ENCODE results near the gene FAAP20. TPM values are rescaled to one million over a fixed set of nuclear protein-coding genes. Genes with fewer than 3 reads are reported as not detected.

The FAAP20 gene
- polyA plus RNA-seq, 1 donor from 2014 or later, result 45.3 TPM

GRCh38 chr1:2224631-2225428, 30.3 kb upstream of the FAAP20 start:
- H3K4me2 ChIP-seq (ENCODE audit: low read length), result no peak overlapping the region
- no peaks in the 10 kb centered on the region for H3K9me2 ChIP-seq (ENCODE audit: insufficient read depth, low read length)
- H3K27ac ChIP-seq (ENCODE audit: low read length), result no peak overlapping the region
- no peaks in the 10 kb centered on the region for H3K27me3 ChIP-seq (ENCODE audit: insufficient read depth, low read depth, low read length)
- no peaks in the 10 kb centered on the region for H3K36me3 ChIP-seq (ENCODE audit: insufficient read depth, low read length)
- H3F3A ChIP-seq (ENCODE audit: insufficient read depth, low read length, poor library complexity, severe bottlenecking), result no peaks in the 10 kb centered on the region
- peaks cover 6% of the 10 kb centered on the region for H3K79me2 ChIP-seq (replicated peaks; ENCODE audit: insufficient read depth, low read length)
- no peak overlapping the region for H3K4me3 ChIP-seq (ENCODE audit: low read length)
- no peak overlapping the region for H3K9ac ChIP-seq (ENCODE audit: low read length)
- no peaks in the 10 kb centered on the region for H3K9me3 ChIP-seq (ENCODE audit: low read length)
- no peak for TF ChIP-seq RAD21 (conservative IDR thresholded peaks at IDR 0.05)
- TF ChIP-seq TAF1 (IDR thresholded peaks at IDR 0.05; ENCODE audit: low read depth), result no peak
- no peak for TF ChIP-seq SMC3 (conservative IDR thresholded peaks at IDR 0.05; ENCODE audit: poor library complexity)
- TF ChIP-seq EZH2 (IDR thresholded peaks at IDR 0.05; ENCODE audit: borderline replicate concordance, insufficient read depth, low read length, poor library complexity, severe bottlenecking), result no peak
- TF ChIP-seq EP300 (conservative IDR thresholded peaks at IDR 0.05; ENCODE audit: poor library complexity, severe bottlenecking), result no peak
- TF ChIP-seq CTCF (IDR thresholded peaks at IDR 0.05; ENCODE audit: poor library complexity, severe bottlenecking), result no peak
- no peak for TF ChIP-seq REST (IDR thresholded peaks at IDR 0.05; ENCODE audit: borderline replicate concordance)
- TF ChIP-seq POLR2AphosphoS5 (IDR thresholded peaks at IDR 0.05), result no peak
- TF ChIP-seq MXI1 (conservative IDR thresholded peaks at IDR 0.05; ENCODE audit: poor library complexity, severe bottlenecking), result no peak
- no peak overlapping the region for H2AFZ ChIP-seq (ENCODE audit: low read depth, low read length)
- peaks cover 10% of the 10 kb centered on the region for H4K20me1 ChIP-seq (ENCODE audit: insufficient read depth)

- H3K9me2 ChIP-seq (ENCODE audit: insufficient read depth, low read length), result no peaks in the 10 kb centered on the region
- H3K27ac ChIP-seq (ENCODE audit: low read length), result no peak overlapping the region
- no peaks in the 10 kb centered on the region for H3K27me3 ChIP-seq (ENCODE audit: insufficient read depth, low read depth, low read length)
- H3F3A ChIP-seq (ENCODE audit: insufficient read depth, low read length, poor library complexity, severe bottlenecking), result no peaks in the 10 kb centered on the region
- peaks cover 4% of the 10 kb centered on the region for H4K20me1 ChIP-seq (ENCODE audit: insufficient read depth)
- H3K9ac ChIP-seq (ENCODE audit: low read length), result no peak overlapping the region
- H3K79me2 ChIP-seq (replicated peaks; ENCODE audit: insufficient read depth, low read length), result no peaks in the 10 kb centered on the region
- no peak overlapping the region for H2AFZ ChIP-seq (ENCODE audit: low read depth, low read length)
- no peaks in the 10 kb centered on the region for H3K9me3 ChIP-seq (ENCODE audit: low read length)
- no peak overlapping the region for H3K4me3 ChIP-seq (ENCODE audit: low read length)
- no peaks in the 10 kb centered on the region for H3K36me3 ChIP-seq (ENCODE audit: insufficient read depth, low read length)
- no peak overlapping the region for H3K4me2 ChIP-seq (ENCODE audit: low read length)
- TF ChIP-seq POLR2AphosphoS5 (IDR thresholded peaks at IDR 0.05) (no peak), MXI1 (conservative IDR thresholded peaks at IDR 0.05; ENCODE audit: poor library complexity, severe bottlenecking) (no peak), TAF1 (IDR thresholded peaks at IDR 0.05; ENCODE audit: low read depth) (no peak), EZH2 (IDR thresholded peaks at IDR 0.05; ENCODE audit: borderline replicate concordance, insufficient read depth, low read length, poor library complexity, severe bottlenecking) (no peak), EP300 (conservative IDR thresholded peaks at IDR 0.05; ENCODE audit: poor library complexity, severe bottlenecking) (no peak), CTCF (IDR thresholded peaks at IDR 0.05; ENCODE audit: poor library complexity, severe bottlenecking) (no peak), REST (IDR thresholded peaks at IDR 0.05; ENCODE audit: borderline replicate concordance) (no peak)
Measured at GRCh38 chr1:2224170-2224584, 29.6 kb upstream of the FAAP20 start.
